ENCODE data around the gene BRF1.

DNA sequence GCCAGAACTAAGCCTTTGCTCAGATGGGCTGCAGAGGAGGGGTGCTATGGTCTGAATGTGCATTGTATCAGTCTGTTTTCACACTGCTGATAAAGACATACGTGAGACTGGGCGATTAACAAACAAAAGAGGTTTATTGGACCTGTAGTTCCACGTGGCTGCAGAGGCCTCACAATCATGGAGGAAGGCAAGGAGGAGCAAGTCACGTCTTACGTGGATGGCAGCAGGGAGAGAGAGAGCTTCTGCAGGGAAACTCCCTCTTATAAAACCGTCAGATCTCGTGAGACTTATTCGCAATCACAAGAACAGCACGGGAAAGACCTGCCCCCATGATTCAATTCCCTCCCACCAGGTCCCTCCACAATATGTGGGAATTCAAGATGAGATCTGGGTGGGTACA is 3.8 kb upstream of the BRF1 start:
- TF ChIP-seq, protein P1, sequence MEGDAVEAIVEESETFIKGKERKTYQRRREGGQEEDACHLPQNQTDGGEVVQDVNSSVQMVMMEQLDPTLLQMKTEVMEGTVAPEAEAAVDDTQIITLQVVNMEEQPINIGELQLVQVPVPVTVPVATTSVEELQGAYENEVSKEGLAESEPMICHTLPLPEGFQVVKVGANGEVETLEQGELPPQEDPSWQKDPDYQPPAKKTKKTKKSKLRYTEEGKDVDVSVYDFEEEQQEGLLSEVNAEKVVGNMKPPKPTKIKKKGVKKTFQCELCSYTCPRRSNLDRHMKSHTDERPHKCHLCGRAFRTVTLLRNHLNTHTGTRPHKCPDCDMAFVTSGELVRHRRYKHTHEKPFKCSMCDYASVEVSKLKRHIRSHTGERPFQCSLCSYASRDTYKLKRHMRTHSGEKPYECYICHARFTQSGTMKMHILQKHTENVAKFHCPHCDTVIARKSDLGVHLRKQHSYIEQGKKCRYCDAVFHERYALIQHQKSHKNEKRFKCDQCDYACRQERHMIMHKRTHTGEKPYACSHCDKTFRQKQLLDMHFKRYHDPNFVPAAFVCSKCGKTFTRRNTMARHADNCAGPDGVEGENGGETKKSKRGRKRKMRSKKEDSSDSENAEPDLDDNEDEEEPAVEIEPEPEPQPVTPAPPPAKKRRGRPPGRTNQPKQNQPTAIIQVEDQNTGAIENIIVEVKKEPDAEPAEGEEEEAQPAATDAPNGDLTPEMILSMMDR (IDR thresholded peaks at IDR 0.05), result no peak
- TF ChIP-seq POLR2A (IDR thresholded peaks at IDR 0.05), result no peak

Data from right lobe of liver (tissue), 4 donors.